ENCODE data around the gene ANXA7.
A peak's percentile ranks its signal among the peaks of the same experiment; 100 is the strongest.

- TF ChIP-seq POLR2A (IDR thresholded peaks at IDR 0.05) = no peak
- TF ChIP-seq CTCF (IDR thresholded peaks at IDR 0.05) = peak in 4 of 5 experiments; percentile 1 to 53 (median 30)
- TF ChIP-seq EP300 (IDR thresholded peaks at IDR 0.05; ENCODE audit: low read depth) = no peak
- no peak for TF ChIP-seq POLR2AphosphoS5 (IDR thresholded peaks at IDR 0.05)
These were observed 530 bp upstream of the ANXA7 start for GRCh38 chr10:73414230-73414945.
